ENCODE data around the gene CPNE2.

The CPNE2 gene

DNA sequence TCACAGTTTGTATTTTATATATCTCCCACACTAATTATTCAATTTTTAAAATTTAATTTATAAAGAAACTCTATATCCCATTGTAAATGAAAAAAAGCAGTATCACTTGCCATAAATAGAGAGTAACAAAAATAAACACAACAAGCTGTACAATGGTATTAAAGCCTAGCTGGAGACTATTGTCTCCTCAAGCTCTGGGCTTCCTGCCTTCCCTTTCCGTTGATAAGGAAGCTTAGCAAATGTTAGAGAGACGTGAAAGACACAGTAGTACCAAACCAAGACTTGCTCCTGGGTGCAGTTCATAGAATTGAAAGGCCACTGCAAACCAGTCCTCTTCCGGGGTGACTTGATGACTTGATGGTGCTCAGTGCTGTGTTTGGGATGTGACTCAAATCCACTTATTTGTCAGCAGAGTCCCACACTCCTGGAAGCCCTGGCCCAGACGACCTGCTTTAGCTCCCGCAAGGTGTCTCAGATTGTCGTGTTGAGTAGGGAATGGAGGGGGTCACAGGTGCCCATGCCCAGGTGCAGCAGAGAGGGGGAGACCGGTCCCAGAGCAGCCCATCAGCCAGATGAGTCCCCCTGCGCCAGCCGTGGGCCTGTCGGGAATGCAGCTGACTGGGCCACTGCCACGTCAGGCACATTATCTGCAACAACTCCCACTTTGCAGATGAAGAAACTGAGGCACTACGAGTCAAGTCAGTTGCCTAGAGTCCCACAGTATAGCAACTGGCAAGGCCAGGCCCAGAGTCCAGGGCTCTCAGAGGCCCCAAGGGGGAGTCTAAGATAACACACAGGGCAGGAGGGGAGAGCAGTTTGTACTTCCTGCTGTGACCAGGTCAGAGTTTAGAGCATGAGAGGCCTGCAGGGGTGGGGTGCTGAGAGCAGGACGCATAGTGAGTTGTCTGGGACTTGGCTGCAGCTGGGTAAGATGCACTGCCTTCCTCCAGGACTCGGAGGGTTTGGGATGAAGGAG lies 53.0 kb downstream of the CPNE2 start:
- no peak for DNase-seq

GRCh38 chr16:57146040-57146647 lies 53.8 kb downstream of the CPNE2 start:
- no peak for DNase-seq

GRCh38 chr16:57146735-57147134 lies 54.4 kb downstream of the CPNE2 start:
- DNase-seq, result no peak

- DNase-seq, result no peak
Measured at GRCh38 chr16:57147381-57148221, 55.2 kb downstream of the CPNE2 start.

DNA sequence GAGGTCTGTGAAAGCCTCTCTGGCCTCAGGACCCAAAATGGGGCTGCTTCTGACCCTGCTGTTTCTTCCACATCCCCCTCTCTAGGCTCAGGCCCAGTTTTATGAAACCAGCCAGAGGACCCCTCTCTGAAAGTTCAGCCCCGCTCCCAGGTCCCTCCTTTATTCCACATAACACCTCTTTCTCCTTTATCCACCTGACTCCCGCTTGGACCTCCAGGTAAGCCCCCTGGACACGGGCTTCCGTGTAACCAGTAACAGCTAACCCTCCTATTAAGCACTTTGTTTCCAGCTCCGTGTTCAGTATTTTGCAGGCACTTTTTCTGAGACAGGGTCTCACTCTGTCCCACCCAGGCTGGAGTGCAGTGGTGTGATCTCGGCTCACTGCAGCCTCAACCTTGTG lies 56.1 kb downstream of the CPNE2 start:
- no peak for DNase-seq

- no peak for DNase-seq
Measured at GRCh38 chr16:57149391-57149790, 57.0 kb downstream of the CPNE2 start.

DNA sequence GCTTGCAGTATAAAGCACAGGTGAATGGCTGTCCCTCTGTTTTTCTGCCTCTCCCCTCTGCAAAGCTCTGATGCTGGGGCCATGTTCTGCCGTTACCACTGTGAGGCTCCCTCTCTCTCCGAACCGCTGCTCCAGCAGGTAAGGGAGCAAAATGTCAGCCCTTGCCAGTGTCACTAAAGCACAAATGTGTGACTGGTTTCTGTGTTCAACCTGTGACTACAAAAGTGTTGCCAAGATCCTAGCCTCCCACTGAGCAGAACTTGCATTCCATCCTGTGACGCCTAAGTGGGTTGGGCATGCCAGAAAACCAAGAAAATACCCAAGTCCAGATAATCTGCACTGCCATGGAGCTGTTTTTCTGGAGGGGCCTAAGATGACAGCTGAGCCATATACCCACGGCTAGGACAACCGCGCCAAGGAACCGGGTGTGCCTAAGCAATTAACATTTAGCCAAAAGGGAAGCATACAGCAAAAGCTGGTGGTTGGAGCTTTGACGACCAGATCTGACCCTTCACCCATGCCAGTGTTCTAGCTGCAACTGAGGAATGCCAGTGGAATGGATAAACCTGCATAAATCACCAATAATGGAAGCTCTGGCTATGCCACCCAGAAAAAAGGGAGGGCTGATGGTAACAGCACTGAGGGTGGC lies 58.4 kb downstream of the CPNE2 start:
- no peak for DNase-seq

DNA sequence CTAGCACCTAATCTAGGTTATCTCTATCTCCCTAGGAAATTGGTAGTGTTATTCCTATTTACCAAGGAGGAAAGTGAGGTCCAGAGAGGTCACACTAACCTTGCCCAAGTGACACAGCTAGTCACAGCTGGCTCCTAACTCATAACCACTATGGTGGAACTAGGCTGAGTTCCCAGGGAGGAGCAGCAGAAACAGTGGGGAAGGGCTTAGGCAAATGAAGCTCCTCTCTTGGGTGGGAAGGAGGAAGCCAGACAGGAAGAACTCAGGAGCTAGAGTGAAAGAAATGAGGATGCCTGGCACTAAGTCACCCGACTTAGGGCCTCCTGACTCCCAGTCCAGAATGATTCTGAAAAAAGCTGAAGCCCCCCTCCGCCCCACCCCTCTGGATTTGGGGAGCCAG lies 59.0 kb downstream of the CPNE2 start:
- no peak for DNase-seq

- no peak for DNase-seq
Measured at GRCh38 chr16:57152096-57153093, 60.0 kb downstream of the CPNE2 start.

DNA sequence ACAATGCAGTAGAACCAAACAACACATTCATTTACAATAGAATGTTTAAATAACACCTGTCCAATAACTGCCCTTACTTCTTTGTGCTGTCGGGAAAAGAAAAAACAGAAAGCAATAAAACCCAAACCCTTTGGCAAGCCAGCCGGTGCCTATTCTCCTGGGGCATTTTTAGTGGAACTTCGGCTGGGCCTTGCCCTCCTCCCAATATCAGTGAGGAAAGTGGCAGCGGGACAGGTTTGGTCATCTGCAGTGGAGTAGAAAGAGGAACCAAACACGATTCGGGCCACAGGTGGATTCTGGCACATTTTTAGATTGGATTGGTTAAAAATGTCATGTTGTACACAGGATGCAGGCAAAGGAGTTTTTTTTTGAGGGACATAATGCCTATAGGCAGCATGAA lies 61.5 kb downstream of the CPNE2 start:
- DNase-seq, result no peak

DNA sequence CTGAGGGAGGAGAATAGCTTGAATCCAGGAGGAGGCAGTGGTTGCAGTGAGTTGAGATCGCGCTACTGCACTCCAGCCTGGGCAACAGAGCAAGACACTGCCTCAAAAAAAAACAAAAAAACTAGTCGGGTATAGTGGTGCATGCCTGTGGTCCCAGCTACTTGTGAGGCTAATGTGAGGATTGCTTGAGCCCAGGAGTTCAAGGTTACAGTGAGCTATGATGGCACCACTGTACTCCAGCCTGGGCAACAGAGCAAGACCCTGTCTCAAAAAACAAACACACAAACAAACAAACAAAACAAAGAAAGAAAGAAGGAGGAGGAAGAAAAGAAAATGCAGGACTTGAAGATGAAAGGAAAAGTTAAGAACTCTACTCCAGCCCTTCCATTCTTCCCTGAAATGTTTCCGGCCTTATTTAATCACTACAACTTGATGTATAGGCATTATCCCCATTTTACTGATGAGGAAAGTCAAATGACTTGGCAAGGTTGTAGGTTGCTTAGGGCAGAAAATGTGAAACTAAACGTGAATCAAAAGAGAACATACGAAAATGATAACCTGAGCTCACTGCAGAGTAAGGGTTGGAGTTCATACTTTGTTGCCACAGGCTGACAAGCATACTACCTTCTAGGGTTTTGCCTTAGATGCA lies 63.4 kb downstream of the CPNE2 start:
- DNase-seq, result no peak

DNA sequence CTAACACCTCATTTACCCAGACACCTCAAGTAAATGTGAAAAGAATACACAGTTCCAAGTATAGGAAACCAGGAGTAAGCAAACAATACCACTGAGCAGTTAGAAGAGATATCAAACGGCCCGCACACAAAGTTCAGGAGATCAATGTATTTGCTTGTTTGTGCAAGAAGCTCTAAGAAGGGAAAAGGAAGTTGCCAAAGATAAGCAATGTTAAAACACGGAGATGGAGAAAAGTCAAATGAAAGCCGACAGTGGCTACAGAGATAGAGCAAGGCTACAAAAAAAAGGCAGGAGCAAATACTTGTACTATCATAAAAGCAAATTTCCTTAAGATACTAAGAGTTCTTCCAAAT lies 63.9 kb downstream of the CPNE2 start:
- no peak for DNase-seq

DNA sequence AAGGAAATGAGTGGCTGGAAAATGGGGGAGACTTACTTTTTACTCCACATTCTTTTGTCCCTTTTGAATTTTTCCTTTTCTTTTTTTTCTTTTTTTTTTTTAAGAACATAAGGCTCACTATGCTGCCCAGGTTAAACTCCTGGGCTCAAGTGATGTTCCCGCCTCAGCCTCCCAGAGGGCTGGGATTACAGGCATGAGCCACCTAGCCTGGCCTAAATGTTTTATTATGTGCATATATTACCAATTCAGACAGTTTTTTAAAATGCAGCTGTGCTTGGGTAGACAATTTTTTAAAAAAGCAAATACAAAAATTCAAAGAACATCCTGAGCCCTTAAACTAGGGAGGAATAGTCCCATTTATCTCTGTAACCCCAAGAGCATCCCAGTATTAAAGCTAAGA lies 65.2 kb downstream of the CPNE2 start:
- DNase-seq, result no peak

DNA sequence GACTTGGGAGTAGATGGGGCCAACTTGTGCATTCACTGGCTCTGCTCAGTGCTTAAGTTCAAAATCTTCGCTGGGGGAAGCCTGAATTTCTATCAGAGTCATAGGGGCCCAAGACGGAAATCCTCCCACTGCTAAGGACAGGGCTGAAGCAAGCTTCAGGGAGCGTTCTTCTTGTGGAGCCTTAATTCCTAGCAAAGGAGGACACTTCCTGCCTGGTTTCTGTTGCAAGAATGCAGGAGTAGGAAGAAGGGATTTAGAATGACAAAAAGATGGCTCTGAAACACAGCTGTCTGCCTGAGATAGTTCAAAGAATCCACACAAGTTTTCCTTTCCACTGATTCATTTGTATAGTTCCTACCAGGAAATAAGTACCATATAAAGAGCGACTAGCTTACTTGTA lies 67.1 kb downstream of the CPNE2 start:
- no peak for DNase-seq

DNA sequence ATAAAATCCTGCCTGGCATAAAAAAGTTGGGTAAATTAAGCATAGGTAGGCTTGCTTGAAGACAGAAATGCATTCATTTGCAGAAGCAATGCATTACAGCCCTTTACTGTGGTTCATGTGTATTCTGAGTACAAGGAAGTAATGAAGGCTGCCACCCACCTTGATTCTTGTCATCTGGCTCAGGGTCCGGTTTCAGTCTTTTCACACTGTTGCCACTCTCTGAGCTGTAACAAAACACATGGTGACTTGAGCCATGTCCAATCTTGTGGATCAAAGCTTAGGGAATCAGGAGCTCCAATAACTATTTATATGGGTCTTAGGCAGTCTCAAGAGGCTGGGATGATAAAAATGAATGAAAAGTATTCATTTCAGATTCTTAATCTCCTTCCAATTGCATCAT lies 71.5 kb downstream of the CPNE2 start:
- DNase-seq, result no peak

DNA sequence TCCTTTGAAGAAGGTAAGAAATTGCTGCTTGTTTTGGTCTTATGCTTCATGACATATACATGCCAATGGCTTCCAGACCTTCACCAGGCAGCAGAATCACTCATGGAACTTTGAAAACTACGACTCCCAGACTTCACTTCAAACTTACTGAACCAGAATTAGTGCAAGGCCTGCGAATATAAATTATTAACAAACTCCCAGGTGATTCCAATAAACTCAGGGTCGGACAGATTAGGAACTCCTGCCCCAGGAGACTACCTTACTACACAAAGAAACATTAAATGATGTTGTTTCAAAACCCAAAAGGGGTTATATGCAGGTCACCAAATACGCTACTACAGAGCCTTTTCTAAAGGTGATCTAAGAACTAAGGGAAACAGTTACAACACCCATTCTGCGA lies 73.1 kb downstream of the CPNE2 start:
- DNase-seq, result no peak

- DNase-seq, result no peak
Measured at GRCh38 chr16:57165938-57166337, 73.6 kb downstream of the CPNE2 start.

GRCh38 chr16:57166451-57166850 lies 74.1 kb downstream of the CPNE2 start:
- no peak for DNase-seq

GRCh38 chr16:57166951-57167350 lies 74.6 kb downstream of the CPNE2 start:
- DNase-seq, result no peak

DNA sequence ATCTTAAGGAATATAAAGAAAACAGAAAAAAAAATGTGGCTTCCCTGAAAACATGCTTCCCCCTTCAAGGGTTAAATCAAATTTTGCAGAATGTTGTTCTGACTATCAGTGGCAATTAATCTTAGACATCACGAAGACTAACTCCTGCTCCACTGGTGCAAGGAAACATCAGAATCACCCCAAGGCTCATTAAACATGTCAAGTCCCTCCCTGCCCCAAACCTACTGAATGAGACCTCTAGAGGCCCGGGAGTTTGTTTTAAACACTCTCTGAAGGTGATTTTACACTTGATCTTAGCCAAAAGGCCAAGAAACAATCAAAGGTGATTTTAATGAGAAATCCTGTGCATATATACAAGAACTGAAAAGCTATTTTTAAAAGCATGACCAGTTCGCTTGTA lies 75.2 kb downstream of the CPNE2 start:
- no peak for DNase-seq

DNA sequence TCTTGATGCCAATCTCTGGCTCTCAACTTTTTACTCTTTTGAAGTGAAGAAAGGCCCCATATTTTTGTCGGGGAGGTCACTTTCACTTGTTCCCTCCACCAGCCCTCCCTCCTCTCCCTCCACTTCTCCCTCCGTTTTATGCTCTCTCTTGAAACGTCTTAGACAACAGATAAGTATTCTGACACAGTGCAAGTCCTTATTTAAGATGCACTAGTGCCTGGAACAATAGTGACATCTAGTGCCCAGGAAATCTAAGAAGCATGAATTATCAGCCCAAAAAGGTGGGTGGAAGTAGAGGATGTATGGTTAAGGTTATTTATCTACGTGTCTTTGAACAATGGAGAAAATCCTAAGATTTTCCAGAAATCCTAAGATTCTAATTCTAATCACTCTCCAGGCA lies 75.6 kb downstream of the CPNE2 start:
- DNase-seq, result no peak

Data from effector CD8-positive, alpha-beta T cell (primary cell).